IPS-18a (cell line): ENCODE measurements around the gene PSMG1.
"Not testable (repeated sequence)": the region's sequence is repeated elsewhere in the genome, so short reads cannot be mapped to it uniquely, and the experiment has no call there.

Experiments
- H3K27ac ChIP-seq: one replicate; pipeline ENCODE4 v1.5.1; 2013; ENCODE audit warnings: low read length
- H3K27me3 ChIP-seq: one replicate; pipeline ENCODE4 v1.6.1; 2013; ENCODE audit warnings: mild to moderate bottlenecking, low read length; ENCODE audit not compliant: control insufficient read depth, insufficient read depth
- H3K36me3 ChIP-seq: one replicate; pipeline ENCODE4 v1.6.1; 2013; ENCODE audit warnings: low read depth, low read length; ENCODE audit not compliant: control insufficient read depth
- H3K4me1 ChIP-seq: one replicate; pipeline ENCODE4 v1.6.1; 2013; ENCODE audit warnings: low read depth, low read length; ENCODE audit not compliant: control insufficient read depth
- H3K4me3 ChIP-seq: one replicate; pipeline ENCODE4 v1.5.1; 2013; ENCODE audit warnings: low read length
- H3K9ac ChIP-seq: one replicate; pipeline ENCODE4 v1.6.1; 2013; ENCODE audit warnings: mild to moderate bottlenecking, low read length, moderate library complexity
- H3K9me3 ChIP-seq: one replicate; pipeline ENCODE4 v1.6.1; 2013; ENCODE audit warnings: low read depth, low read length; ENCODE audit not compliant: control insufficient read depth

The PSMG1 gene

DNA sequence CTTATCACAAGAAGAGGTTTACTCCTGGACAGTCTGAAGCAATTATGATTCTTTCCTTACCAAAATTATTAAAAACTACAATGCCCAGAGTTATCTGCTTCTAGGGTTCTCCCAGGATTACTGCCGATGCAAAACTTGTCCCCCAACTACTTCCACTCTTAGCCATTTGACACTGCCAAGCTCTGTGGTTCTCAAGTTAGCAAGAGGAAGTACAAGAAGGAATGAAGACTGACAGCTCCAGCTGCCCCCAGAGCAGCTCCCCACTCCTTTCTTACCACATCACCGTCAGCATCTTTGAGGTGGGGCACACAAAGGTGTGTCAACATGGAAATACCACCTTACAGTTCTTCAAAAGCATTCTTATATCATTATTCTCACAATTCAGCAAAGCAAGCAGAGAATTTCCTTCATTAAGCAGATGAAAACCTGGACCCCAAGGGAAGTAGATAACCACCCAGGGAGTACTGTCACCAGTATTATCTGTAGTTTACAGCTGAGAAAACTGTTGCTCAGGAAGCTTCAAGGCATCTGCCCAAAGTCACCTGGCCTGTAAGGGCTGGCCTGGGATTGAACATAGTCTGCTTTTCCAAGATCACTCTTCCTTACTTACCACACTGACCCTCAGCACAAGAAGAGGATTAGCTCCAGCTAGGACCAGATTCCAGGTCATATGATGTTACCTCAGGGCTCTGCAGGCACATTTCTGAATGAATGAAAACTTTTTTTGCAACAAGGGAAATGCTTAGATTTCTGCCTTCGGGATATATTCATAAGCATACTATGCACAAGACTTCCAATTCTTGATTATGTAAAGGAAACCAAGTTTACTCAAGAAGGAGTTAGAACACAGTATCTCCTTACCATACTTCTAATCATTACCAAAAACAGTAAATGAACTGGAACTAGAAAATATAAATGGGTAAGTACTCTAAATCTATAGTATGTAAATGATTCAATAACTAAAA is 9.3 kb downstream of the PSMG1 start:
- H3K27ac ChIP-seq, result no peak overlapping the region
- no peak overlapping the region for H3K4me3 ChIP-seq
- no peaks in the 10 kb centered on the region for H3K9me3 ChIP-seq
- peaks cover 35% of the 10 kb centered on the region for H3K36me3 ChIP-seq
- no peaks in the 10 kb centered on the region for H3K27me3 ChIP-seq
- no peaks in the 10 kb centered on the region for H3K4me1 ChIP-seq
- no peak overlapping the region for H3K9ac ChIP-seq

DNA sequence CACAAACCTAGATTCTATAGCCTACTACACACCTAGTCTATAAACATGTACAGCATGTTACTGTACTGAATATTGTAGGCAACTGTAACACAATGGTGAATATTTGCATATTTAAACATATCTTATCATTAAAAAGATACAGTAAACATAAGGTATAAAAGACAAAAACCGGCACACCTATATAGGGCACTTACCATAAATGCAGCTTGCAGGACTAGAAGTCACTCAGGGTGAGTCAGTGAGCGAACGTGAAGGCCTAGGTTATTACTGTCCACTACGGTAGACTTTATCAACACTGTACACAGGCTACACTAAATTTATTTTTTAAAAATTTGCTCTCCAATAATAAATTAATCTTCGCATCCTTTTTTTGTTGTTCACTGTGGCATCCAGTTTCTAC is 13.3 kb downstream of the PSMG1 start:
- Histone ChIP-seq H3K27ac (no peak overlapping the region), H3K9me3 (no peaks in the 10 kb centered on the region), H3K36me3 (peaks cover 18% of the 10 kb centered on the region), H3K4me1 (no peaks in the 10 kb centered on the region), H3K9ac (no peak overlapping the region), H3K27me3 (no peaks in the 10 kb centered on the region), H3K4me3 (no peak overlapping the region)

DNA sequence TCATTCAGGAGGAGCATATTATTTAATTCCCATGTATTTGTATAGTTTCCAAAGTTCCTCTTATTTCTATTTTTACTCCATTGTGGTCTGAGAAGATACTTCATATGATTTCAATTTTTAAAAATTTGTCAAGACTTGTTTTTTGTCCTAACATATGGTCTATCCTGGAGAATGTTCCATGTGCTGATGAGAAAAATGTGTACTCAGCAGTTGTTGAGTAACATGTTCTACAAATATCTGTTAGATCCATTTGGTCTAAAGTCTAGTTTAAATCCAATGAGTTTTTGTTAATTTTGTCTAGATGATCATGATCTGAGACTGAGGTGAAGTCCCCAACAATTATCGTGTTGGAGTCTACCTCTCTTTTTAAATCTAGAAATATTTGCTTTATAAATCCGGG is 14.5 kb downstream of the PSMG1 start:
- H3K4me1 ChIP-seq, result no peaks in the 10 kb centered on the region
- H3K4me3 ChIP-seq, result no peak overlapping the region
- H3K27me3 ChIP-seq, result no peaks in the 10 kb centered on the region
- H3K36me3 ChIP-seq, result peaks cover 9% of the 10 kb centered on the region
- no peak overlapping the region for H3K27ac ChIP-seq
- no peak overlapping the region for H3K9ac ChIP-seq
- H3K9me3 ChIP-seq, result peaks cover 3% of the 10 kb centered on the region

DNA sequence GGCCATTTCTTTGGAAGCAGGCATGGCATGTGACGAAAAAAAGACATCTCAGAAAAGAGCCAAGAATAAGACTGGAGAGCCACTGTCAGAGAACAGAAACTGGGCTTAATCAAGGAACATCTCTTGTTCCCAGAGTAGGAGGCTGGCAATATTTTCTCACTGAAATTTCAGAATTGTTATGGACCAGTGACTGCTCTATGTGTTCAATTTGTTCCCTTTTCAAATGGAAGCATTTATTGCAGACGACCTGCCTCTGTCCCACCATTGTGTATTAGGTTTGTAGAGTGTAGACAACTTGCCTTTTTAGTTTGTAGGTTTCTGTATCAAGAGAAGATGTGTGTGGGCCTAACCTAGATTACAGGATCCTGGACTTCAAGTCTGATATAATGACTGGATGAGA is 18.7 kb downstream of the PSMG1 start:
- H3K4me3 ChIP-seq, result no peak overlapping the region
- H3K9ac ChIP-seq, result no peak overlapping the region
- no peaks in the 10 kb centered on the region for H3K36me3 ChIP-seq
- H3K27me3 ChIP-seq, result no peaks in the 10 kb centered on the region
- peaks cover 3% of the 10 kb centered on the region for H3K9me3 ChIP-seq
- no peak overlapping the region for H3K27ac ChIP-seq
- no peaks in the 10 kb centered on the region for H3K4me1 ChIP-seq

DNA sequence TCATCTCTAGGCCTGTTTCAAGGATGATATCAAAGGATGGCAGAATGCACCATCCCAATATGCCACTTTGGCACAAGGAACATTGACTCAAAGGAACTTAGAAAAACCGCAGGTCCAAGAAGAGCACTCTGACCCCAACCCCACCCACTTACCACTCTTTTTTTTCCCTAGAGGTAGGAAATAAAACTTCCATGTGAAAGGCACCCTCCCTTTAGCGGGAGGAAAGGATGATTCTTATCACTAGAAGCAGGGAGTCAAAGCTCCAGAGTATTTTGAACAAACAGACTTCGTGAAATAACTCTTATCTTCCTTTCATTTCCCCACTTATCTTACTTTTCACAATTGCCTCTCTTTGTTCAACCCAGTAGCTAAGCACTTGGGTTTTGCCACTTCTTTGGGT is 22.2 kb downstream of the PSMG1 start:
- Histone ChIP-seq H3K9me3 (peaks cover 3% of the 10 kb centered on the region), H3K4me3 (no peak overlapping the region), H3K27me3 (no peaks in the 10 kb centered on the region), H3K9ac (no peak overlapping the region), H3K36me3 (no peaks in the 10 kb centered on the region), H3K4me1 (no peaks in the 10 kb centered on the region), H3K27ac (no peak overlapping the region)

DNA sequence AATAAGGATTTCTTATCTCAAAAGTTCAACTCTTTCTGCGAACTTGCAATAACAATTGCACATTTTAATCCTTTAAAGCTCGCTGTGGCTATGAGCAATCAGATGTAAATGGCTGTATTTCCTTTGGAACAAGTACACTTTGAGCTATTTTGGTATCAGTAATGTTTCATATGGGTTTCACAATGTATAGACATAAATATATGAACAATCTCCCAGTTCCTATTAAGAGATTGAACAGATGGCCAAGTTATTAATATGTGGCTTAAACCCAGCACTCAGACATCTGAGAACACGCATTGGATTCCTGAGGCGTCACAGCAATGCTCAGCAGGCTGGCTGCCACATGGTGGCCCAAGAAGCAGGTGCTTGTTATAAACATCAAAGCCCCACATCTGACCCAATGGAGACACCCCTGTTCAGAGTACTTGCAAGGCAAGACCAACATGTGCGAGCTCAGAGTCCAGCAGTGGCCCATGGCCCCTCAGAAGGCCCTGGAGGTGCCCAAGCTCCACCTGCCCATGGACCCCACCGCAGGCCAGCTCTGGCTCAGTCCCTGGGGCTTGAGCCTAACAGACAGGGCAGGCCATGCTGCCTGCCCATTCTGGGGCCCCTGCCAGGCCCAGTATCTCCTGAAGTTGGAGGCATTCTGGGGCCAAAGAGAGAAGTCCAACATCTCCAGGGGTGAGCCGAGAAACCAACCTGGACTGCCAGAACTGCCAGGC is 23.7 kb downstream of the PSMG1 start:
- Histone ChIP-seq H3K4me1 (no peaks in the 10 kb centered on the region), H3K36me3 (no peaks in the 10 kb centered on the region), H3K4me3 (no peak overlapping the region), H3K27me3 (no peaks in the 10 kb centered on the region), H3K9me3 (peaks cover 2% of the 10 kb centered on the region), H3K27ac (no peak overlapping the region), H3K9ac (no peak overlapping the region)

DNA sequence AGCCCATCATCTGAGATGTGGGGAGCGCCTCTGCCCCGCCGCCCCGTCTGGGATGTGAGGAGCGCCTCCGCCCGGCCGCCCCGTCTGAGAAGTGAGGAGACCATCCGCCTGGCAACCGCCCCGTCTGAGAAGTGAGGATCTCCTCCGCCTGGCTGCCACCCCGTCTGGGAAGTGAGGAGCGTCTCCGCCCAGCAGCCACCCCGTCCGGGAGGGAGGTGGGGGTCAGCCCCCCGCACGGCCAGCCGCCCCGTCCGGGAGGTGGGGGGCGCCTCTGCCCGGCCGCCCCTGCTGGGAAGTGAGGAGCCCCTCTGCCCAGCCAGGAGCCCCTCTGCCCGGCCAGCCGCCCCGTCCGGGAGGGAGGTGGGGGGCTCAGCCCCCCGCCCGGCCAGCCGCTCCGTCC is 26.0 kb downstream of the PSMG1 start:
- H3K27me3 ChIP-seq, H3K36me3 ChIP-seq: not testable (repeated sequence)

DNA sequence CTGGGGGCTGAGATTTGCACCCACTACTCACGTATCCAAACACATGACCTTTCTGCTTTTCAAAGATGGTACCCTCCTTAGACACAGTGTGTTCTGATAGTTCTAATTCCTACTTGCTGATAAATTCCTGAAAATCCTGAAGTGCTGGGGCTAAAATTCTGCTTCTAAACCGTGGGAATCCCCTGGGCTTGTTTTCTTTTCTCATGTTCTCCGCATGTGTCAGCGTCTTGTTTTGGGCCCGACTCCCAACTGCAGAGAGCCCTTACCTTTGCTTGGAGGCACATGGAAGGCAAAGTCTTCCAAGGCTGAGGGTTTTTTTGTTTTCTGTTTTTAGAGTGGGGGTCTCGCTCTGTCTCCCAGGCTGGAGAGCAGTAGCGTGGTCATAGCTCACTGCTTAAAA is 27.2 kb downstream of the PSMG1 start:
- H3K36me3 ChIP-seq, result no peaks in the 10 kb centered on the region
- no peak overlapping the region for H3K27ac ChIP-seq
- H3K4me3 ChIP-seq, result no peak overlapping the region
- H3K4me1 ChIP-seq, result no peaks in the 10 kb centered on the region
- no peak overlapping the region for H3K9ac ChIP-seq
- H3K27me3 ChIP-seq, result no peaks in the 10 kb centered on the region
- H3K9me3 ChIP-seq, result no peaks in the 10 kb centered on the region

More for the DNA sequence above, 26.0 kb downstream of the PSMG1 start:
- H3K4me3 ChIP-seq, H3K4me1 ChIP-seq, H3K27ac ChIP-seq, H3K9ac ChIP-seq, H3K9me3 ChIP-seq: not testable (repeated sequence)

DNA sequence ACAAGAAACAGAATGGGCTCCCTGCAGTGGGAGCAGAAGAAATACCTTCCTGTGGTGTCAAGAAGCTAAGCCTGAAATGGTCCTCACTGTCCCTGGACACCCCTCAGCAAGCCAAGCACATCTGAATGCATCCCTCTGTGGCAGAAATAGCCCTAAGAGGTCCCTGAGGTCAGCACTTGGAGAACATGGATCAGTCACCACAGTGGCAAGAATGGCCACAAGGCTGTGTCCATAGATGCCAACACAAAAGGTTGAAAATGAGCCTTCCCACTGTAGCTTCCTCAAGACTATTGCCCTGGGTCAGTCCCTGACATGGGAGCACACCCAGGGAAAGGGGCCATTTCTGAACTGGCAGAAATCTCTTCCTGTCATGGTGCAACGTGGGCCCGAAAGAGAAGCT is 27.7 kb downstream of the PSMG1 start:
- Histone ChIP-seq H3K4me3 (no peak overlapping the region), H3K36me3 (no peaks in the 10 kb centered on the region), H3K9ac (no peak overlapping the region), H3K27me3 (no peaks in the 10 kb centered on the region), H3K4me1 (no peaks in the 10 kb centered on the region), H3K9me3 (no peaks in the 10 kb centered on the region), H3K27ac (no peak overlapping the region)

DNA sequence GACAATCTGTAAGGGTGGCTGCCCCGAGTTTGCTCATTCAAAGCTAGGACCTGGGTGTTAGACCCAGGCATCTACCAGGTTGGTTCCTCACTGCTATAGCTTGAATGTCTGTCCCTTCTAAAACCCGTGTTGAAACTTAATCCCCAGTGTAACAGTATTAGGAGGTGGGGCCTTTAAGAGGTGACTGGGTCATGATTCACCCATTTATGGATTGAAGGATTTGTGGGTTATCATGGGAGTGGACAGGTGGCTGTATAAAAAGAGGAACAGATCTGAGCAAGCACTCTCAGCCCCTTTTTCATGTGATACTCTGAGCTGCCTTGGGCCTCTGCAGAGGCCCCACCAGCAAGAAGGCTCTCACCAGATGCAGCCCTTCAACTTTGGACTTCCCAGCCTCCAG is 29.4 kb downstream of the PSMG1 start:
- Histone ChIP-seq H3K36me3 (no peaks in the 10 kb centered on the region), H3K27me3 (no peaks in the 10 kb centered on the region), H3K4me1 (no peaks in the 10 kb centered on the region), H3K9ac (no peak overlapping the region), H3K9me3 (no peaks in the 10 kb centered on the region), H3K4me3 (no peak overlapping the region), H3K27ac (no peak overlapping the region)

DNA sequence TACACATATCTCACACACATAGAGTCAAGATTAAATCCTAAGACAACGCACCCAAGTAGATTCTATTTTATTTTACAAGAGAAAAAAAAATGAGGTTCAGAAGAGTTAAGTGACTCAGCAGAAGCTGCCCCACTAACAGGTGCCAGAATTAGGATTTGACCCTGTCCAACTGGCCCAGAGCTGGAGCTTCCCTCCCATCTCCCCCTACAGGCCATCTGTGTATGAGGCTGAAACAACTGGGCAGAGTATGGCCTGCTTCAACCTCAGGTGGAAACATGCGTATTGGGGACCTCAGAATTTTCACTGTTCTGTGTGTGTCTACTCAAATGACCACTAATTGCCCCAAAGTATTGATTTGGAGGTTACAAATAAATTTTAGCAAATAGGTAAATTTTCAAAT is 29.9 kb downstream of the PSMG1 start:
- Histone ChIP-seq H3K4me3 (no peak overlapping the region), H3K9me3 (no peaks in the 10 kb centered on the region), H3K27ac (no peak overlapping the region), H3K4me1 (no peaks in the 10 kb centered on the region), H3K9ac (no peak overlapping the region), H3K36me3 (no peaks in the 10 kb centered on the region), H3K27me3 (no peaks in the 10 kb centered on the region)

DNA sequence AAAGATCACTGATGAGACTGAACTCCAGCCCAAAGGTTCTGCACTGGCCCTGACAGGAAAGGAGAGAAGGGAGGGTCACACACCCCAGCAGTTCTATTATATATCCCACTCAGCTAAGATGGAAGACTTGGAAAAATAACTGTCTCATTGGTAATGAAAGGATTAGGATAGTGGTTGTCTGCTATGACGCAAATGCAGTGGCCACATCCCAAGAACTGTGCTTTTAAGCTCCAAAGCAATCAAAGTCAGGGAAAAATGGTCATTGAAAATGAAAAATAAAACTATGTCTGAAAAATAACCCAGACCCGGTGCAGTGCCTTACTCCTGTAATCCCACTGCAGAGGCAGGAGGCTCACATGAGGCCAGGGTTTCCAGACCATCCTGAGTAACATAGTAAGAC is 31.0 kb downstream of the PSMG1 start:
- no peak overlapping the region for H3K9ac ChIP-seq
- no peak overlapping the region for H3K27ac ChIP-seq
- no peak overlapping the region for H3K4me3 ChIP-seq
- H3K36me3 ChIP-seq, result no peaks in the 10 kb centered on the region
- H3K27me3 ChIP-seq, result no peaks in the 10 kb centered on the region
- no peaks in the 10 kb centered on the region for H3K4me1 ChIP-seq
- no peaks in the 10 kb centered on the region for H3K9me3 ChIP-seq
